ENCODE measurements around the gene SIGLEC11.
A peak's percentile ranks its signal among the peaks of the same experiment; 100 is the strongest.
"Not testable (repeated sequence)": the region's sequence is repeated elsewhere in the genome, so short reads cannot be mapped to it uniquely, and the experiment has no call there.

SIGLEC11 gene, protein sequence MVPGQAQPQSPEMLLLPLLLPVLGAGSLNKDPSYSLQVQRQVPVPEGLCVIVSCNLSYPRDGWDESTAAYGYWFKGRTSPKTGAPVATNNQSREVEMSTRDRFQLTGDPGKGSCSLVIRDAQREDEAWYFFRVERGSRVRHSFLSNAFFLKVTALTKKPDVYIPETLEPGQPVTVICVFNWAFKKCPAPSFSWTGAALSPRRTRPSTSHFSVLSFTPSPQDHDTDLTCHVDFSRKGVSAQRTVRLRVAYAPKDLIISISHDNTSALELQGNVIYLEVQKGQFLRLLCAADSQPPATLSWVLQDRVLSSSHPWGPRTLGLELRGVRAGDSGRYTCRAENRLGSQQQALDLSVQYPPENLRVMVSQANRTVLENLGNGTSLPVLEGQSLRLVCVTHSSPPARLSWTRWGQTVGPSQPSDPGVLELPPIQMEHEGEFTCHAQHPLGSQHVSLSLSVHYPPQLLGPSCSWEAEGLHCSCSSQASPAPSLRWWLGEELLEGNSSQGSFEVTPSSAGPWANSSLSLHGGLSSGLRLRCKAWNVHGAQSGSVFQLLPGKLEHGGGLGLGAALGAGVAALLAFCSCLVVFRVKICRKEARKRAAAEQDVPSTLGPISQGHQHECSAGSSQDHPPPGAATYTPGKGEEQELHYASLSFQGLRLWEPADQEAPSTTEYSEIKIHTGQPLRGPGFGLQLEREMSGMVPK

DNA sequence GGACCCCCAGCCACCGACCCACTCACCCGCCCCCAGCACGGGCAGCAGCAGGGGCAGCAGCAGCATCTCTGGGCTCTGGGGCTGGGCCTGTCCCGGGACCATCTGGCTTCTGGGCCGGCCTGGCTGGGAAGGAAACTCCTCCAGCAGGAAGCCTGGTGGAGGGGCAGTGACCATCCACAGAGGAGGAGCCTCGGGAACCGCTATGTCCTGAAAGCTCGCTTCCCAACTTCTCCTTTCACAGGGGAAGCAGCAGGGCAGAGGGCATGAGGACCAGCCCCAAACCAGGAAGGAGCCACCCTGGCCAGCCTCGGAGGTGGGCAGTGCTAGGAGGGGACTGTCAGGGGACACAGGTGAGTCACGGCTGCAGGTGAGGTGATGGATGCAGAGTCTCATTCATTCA is at the start of gene SIGLEC11:
Gene SIGLEC11, minus strand, starts transcription at position 193 of the 400 bp plus-strand sequence. Its CDS starts 91 bp downstream, at position 102.
- DNase-seq (ENCODE audit: extremely low read depth in 1 of 2, low read depth in 1 of 2) = not testable (repeated sequence)

DNA sequence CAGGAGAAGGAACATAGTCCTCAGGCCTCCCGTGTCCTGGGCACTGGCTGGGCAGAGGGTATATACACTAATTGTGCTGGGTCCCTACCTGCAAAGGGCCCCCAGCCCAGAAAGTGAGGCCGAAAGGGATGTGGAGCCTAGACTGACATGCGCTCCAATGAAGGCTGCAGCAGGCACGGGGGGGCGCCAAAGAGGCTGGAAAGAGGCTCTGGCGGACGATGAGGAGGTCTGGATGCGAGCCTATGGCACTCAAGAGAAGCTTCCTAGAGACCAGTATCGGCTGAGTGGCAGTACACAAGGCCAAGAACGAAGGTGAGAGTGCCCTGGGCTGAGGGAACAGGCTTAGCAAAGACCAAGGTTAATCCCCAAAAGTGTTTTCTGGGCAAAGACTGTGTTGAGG is 47.6 kb upstream of the SIGLEC11 start:
- DNase-seq (ENCODE audit: extremely low read depth in 1 of 2, low read depth in 1 of 2) = no peak

DNA sequence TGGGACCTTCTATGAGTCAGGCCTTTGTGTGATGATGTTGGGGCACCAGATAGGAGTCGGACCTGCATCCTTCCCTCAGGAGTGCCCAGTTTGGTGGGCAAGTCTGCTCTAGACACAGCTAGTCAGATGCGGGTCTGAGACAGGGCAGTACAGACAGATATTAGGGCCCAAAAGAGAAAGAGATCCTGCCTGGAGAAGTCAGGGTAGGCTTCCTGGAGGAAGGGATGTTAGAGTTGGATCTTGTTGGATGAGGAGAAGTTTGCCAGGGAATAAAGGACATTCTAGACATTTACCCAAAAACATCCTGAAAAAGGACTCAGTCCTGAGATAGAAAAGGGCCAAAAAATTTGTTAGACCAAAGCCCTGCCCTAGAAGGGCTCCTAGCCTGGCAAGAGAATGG is 47.0 kb upstream of the SIGLEC11 start:
- no peak for DNase-seq (ENCODE audit: extremely low read depth in 1 of 2, low read depth in 1 of 2)

DNA sequence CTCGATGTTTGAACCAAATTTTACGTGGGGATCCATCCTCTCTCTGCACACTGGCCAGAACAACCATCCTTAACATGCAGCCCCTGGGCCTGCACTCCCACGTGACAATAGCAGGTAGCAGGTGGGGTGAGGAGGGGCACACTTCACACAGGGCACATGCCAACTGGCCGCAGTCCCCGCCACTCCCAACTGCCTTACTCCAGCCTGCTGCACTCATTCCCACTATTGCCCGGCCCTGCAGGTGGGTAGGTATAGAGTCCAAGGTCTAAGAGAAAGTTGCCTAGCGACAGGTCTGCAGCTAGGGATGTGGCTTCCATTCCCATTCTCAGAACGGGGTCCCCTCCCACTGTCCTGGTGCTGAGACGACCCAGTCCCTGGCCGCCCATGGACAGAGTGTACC is 46.2 kb upstream of the SIGLEC11 start:
- DNase-seq (ENCODE audit: extremely low read depth in 1 of 2, low read depth in 1 of 2) = no peak

DNA sequence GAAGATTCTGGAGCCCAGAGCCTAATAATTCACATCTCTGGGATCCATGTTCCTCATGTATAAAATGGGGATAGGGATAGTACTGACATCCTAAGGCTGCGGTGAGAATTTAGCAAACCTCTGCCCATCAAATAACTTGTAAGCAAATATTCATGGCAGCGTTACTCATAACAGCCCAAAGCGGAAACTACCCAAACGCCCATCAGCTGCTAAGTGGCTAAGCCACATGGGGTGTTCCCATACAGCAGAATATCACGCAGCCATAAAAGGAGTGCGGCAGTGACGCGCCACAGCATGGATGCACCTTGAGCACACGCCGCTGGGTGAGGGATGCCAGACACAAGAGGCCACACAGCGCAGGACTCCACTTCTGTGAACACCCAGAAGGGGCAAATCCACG is 44.5 kb upstream of the SIGLEC11 start:
- no peak for DNase-seq (ENCODE audit: extremely low read depth in 1 of 2, low read depth in 1 of 2)

DNA sequence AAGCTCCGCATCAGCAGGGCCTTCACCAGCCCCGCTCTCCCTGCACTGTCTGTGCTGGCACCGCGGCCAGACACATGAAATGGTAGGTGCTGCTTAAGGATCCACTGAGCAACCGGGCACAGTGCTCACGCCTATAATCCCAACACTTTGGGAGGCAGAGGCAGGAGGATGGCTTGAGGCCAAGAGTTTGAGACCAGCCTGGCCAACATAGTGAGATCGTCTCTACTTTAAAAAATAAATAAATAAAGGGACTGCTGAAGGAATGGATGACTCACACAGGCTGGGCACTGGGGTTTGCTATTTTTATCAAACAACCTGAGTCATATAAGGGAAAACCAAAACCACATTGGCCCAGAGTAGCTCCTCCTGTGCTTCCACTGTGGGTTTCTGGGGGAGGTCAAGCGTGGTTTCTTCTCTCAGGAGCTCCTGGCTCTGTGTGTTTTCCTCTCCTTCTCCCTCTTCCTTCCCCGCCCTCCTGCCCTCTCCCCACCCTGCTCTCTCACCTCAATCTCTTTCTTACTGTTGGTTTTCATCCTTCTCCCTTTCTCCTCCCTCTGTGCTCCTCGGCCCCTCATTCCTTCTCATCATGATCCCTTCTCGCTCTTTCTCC is 42.9 kb upstream of the SIGLEC11 start:
- peak in 1 of 2 donors; percentile 44 for DNase-seq (ENCODE audit: extremely low read depth in 1 of 2, low read depth in 1 of 2)

DNA sequence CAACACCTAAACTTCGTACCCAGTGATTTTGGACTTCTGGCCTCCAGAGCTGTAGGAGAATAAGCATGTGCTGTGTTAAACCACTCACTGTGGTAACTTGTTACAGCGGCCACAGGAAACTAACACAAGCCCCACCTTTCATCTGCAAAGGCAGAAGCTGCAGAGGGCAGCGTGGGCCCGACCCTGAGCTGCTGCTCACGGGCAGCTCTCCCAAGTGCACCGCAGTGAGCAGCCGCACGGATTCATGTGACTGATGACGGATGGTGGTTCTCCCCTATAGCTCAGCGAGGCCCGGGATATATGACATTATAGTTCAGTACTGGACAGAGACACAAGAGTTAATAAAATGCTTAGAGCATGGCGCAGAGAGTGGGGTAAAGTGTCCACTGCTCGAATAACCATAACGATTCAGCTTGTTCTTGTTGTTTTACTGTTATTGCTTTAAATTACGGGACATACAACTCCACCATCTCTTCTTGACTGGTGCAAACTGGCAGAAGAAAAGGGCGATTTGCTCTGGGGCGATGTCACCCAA is 42.3 kb upstream of the SIGLEC11 start:
- no peak for DNase-seq (ENCODE audit: extremely low read depth in 1 of 2, low read depth in 1 of 2)

DNA sequence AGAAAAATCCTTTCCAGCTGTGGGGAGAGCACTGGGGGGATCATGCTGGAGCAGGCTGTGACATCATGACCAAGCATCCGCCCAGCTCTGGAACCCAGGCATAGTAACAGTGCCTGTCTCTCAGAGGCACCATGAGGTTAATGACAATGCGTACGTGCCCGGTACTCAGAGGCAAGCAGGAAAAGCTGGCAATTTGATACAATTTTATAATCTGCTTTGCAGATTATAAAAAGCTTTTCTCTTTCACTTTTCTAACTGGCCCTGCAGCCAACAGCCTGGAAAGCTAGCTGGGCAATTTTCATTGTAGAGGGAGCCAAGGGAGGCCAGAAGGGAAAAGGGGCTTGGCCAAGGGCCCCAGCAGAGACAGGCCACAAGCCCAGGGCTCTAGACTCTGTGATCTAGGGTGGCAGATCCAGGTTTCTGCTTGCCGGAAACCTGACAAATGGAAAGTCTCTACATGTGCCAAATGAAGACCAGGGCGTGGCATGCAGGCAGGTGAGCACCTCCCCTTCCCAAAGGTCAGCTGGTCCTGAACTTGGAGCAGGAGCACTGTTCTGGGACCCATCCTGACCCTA is 41.5 kb upstream of the SIGLEC11 start:
- no peak for DNase-seq (ENCODE audit: extremely low read depth in 1 of 2, low read depth in 1 of 2)

DNA sequence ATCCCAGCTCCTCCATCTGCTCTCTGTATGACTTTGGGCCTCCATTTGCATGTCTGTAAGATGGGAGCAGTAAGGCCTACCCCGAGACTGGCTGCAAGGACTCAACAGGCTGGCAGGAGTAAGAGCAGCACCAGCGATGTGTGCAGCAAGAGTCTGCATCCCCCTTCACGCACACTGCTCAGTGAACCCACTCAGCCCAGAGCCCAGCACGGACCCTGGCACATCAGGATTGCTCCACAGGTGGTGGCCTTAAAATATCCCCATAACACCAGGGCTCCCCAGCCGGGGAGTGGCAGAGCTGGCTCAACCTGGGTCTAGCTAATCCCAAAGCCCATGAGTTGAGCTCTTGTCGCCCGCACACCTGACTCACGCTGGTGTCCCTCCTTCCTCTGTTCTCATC is 40.8 kb upstream of the SIGLEC11 start:
- DNase-seq (ENCODE audit: extremely low read depth in 1 of 2, low read depth in 1 of 2) = no peak

DNA sequence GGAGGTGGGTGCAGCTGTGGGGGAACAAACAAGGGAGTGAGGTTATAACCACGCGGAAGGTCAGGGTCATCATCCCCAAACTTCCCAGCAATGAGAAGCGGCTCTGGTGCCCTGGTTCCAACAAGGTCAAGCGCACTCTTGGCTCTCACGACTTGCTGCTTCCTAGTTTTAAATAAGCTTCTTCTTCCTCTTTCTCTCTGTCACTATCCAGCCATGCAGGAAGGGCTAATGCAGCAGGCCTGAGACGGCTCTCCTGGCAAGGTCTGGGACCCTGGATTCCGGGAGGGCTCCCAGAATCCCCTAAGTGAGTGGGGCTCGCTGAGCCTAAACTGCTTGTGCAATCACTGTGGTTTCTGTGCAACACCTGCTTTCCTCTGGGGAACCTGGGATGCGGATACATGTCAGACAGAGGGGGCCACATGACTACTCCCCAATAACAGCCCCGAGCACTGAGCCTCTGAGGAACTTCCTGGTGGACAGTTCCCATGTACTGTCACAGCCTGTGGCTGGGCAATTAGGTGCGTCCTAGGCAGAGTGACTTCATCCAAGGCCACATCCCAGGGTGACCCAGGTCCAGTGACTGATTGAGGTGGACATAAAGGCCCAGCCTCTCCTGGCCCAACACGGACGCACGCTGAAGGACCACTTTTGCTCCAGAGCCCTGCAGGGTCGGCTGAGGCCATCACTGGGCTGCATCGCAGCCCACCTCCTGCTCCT is 40.0 kb upstream of the SIGLEC11 start:
- no peak for DNase-seq (ENCODE audit: extremely low read depth in 1 of 2, low read depth in 1 of 2)

DNA sequence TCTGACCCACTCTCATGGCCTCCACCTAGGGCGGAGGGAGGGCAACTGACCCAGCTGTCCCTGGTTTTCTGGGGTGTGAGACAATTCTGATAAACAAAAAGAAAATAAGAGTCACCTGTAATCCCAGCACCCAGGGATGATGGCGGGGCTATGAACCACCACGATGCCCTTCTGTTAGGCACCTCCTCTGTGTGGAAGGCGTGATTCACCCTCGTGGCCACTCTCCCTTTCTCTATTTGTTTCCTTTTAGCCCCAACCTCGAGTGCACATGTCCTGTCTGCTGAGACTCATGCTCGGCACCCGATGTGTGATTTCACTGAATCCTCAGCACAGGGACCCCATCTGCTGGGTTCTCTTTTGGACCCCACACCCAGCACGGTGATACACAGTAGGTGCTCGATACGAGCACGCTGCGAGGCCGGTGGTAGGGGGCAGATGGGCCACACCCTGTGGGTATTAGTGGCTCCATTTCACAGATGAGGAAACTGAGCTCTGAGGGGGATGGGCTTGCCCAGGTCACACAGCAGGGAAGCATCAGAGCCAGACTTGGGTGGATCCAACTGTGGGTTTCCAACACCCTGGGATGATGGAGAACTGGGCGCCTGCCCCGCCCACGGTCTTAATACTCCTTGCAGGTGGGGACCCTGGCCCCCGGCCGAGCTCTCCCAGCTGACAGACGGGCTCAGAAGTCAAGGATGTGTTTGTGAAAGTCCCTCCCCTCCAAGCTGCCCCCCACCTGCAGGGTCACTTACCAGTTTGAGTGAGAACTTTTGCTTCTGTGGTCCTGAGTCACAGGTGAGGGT is 39.3 kb upstream of the SIGLEC11 start:
- peak in 1 of 2 donors; percentile 42 for DNase-seq (ENCODE audit: extremely low read depth in 1 of 2, low read depth in 1 of 2)

DNA sequence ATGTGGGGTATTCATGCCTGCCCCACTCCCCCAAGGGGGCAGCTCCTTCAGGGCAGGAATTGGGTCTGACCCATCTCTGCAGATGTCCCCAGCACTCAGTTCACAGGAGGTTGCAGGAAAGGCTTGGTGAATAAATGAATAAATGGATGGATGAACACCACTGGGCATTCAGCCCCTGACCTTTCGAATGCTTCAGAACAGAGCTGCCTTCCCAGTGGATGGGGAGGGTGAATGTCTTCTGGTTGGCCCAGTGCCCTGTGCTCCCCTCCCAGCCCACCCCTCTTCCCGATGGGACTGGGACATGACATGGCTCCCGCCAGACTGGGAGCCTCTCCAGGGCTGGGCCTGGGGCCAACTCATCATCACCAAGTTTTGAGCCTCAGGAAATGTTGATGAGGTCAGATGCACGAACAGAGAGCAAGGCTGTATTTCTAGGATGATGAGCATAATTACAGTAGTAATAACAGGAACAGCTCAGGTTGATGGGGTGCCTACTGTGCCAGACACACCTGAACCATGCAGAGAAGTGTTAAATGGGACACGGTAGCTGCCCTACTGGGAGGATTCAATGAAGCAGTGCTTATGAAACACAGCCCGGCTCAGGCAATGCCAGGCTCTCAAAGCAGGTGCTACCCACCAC is 38.5 kb upstream of the SIGLEC11 start:
- no peak for DNase-seq (ENCODE audit: extremely low read depth in 1 of 2, low read depth in 1 of 2)

DNA sequence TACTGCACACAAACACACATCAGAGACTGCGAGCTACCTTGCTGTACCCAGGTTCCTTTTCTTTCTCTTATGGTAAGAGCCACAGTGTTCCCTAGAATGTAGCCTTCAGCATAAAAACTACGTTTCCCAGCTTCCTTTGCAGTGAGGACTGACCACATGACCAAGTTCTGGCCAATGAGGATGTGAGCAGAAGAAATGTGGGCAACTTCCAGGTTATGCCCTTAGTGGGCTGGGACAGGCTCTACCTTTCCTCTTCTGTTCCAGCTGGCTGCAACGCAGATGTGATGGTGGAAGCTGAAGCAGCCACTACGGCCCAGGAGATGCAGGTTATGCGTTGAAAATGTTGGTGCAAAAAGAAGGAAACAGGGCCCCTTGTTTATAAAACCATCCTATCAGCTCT is 36.7 kb upstream of the SIGLEC11 start:
- no peak for DNase-seq (ENCODE audit: extremely low read depth in 1 of 2, low read depth in 1 of 2)

DNA sequence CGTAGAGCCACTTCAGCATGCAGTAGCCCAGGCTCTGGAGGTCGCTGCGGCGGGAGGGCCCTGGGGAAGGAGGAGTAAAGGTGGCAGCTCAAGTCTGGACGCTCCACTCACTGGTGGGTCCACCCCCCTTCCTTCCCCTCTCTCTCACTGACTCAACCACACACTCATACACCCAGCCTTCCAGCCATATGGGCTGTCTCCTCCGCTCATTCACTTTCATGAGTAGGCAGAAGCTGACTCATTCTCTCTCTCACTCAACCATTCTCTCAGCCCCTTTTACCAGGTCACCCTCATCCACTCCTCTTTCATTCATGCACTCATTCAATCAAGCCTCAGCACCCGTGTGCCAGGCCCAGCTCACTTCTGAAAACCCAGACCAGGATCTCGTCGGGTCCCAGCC is 27.5 kb upstream of the SIGLEC11 start:
- peak in 1 of 2 donors; percentile 39 for DNase-seq (ENCODE audit: extremely low read depth in 1 of 2, low read depth in 1 of 2)

DNA sequence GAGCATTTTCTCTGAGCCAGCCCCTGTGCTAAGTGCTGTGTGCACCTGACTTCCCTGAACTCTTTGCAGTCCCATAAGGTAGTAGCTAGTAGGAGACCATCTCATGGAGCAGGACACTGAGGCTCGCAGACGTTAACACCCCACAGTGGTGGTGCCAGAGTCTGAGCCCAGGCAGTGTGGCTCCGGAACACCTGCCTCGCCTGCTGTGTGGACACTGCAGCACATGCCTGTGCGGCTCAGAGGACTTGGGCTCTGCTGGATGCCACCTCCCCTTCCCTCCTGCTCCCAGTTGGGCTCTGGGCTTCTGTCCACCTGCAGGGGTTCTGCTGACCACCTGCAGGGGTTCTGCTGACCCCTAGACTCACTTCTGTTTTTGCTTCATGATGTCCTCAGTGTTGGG is 27.0 kb upstream of the SIGLEC11 start:
- DNase-seq (ENCODE audit: extremely low read depth in 1 of 2, low read depth in 1 of 2) = no peak

DNA sequence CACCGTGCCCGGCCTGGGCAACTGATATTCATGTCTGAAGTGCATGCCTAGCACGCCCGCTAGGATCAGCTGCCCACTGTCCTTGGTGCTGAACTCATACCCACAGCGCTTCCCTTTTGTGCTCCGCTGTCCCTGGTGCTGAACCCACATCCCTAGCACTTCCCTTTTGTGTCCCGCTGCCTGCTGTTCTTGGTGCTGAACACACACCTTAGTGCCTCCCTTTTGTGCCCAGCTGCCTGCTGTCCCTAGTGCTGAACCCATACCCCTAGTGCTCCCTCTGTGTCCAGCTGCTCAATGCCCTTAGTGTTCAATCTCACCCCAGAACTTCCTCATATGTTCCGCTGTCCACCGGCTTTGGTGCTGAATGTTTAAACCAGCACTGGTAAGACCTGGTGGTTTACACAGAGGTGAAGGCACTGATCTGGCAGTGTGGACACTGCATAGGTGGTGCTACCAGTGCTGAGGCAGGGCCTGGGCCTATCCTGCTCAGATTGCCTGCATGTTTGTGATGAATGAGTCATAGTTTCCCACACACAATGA is 26.3 kb upstream of the SIGLEC11 start:
- DNase-seq (ENCODE audit: extremely low read depth in 1 of 2, low read depth in 1 of 2) = peak; percentile 41 to 61

DNA sequence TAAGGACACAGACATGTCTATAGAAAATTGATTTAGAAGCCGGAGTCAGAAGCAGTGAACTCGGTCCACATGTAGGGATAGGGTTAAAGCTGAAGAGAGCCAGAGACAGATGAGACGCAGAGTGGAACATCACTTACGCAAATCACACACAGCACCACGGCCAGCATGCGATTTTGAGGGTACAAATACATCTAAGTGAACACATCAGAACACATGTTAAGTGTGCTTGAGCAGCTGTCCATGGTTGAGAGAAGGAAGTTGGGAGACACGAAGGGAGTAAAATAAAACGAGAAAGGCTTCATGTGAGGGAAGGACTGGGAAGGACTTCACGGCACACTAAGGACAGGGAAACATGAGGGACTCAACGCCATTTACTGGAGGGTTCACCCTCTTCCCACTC is 25.4 kb upstream of the SIGLEC11 start:
- no peak for DNase-seq (ENCODE audit: extremely low read depth in 1 of 2, low read depth in 1 of 2)

DNA sequence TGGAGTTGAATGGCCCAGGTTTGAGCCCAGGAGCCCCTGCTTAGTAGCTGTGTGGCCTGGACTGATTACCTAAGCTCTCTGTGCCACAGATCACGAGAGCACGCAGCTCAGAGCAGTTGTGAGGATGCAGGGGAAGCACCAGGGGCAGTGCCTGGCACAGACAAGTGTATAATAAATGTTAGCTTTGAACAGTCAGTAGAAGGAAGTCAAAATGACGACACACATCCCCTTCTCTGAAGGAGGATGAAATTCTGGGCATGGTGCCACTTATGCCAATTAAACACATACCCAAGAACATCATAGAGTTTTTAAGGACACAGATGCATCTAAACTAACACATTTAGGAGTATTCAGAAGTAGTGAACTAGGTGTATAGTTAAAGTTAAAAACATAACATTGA is 24.9 kb upstream of the SIGLEC11 start:
- no peak for DNase-seq (ENCODE audit: extremely low read depth in 1 of 2, low read depth in 1 of 2)

DNA sequence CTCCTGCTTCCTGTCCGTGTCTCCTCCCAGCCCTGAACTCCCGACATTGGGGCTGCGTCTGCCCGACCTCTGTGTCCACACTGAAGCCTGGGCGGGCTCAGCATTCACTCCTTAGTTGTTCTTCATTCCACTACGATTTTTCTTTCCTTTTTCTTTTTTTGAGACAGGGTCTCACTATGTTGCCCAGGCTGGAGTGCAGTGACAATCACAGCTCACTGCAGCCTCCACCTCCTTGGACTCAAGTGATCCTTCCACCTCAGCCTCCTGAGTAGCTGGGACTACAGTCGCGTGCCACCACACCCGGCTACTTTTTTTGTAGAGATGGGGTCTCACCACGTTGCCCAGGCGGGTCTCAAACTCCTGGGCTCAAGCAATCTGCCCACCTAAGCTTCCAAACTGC is 23.5 kb upstream of the SIGLEC11 start:
- no peak for DNase-seq (ENCODE audit: extremely low read depth in 1 of 2, low read depth in 1 of 2)

Data from stimulated activated CD8-positive, alpha-beta memory T cell treated with anti-CD3 and anti-CD28 coated beads, Interleukin-7, amount 100 ng/mL, for 48 hours (primary cell).